Activated CD4-positive, alpha-beta memory T cell treated with anti-CD3 and anti-CD28 coated beads, Interleukin-2, amount 10 ng/mL, durations not matched to agents 7 days and 5 days (primary cell): ENCODE measurements around the gene GUCY1A2. TPM values are rescaled to one million over a fixed set of nuclear protein-coding genes. Genes with fewer than 3 reads are reported as not detected.

Experiments
- CTCF ChIA-PET: fragments of 350-600 bp; sonication (Branson Sonifier 250); formaldehyde crosslinking; loops from one replicate; lab custom pipeline; 2021; ENCODE audit warnings: antibody characterized with exemption, inconsistent platforms; lab: Charles Lee
- POLR2A ChIA-PET: fragments of 350-600 bp; sonication (Branson Sonifier 250); formaldehyde crosslinking; loops from one replicate; lab custom pipeline; 2021; ENCODE audit warnings: antibody characterized with exemption; lab: Charles Lee
- DNase-seq: peaks from one replicate; pipeline ENCODE4 v3.0.0-alpha.2; 2020
- H3K27ac Mint-ChIP-seq: one replicate; pipeline ENCODE4 v1.8.0; 2021; ENCODE audit warnings: mild to moderate bottlenecking, mixed read lengths
- H3K27me3 Mint-ChIP-seq: one replicate; pipeline ENCODE4 v1.8.0; 2021; ENCODE audit warnings: mixed read lengths
- H3K36me3 Mint-ChIP-seq: one replicate; pipeline ENCODE4 v1.8.0; 2021; ENCODE audit warnings: low read depth, mixed read lengths
- H3K4me1 Mint-ChIP-seq: one replicate; pipeline ENCODE4 v1.8.0; 2021; ENCODE audit warnings: mixed read lengths
- H3K4me3 Mint-ChIP-seq: one replicate; pipeline ENCODE4 v1.8.0; 2021; ENCODE audit warnings: mild to moderate bottlenecking, mixed read lengths
- H3K9me3 Mint-ChIP-seq: one replicate; pipeline ENCODE4 v1.8.0; 2021; ENCODE audit warnings: mixed read lengths
- total RNA-seq, 2 experiments: library from RNA; stranded (reverse); gene quantifications; one replicate each; pipeline ENCODE4 v1.2.3, GENCODE V29; 2021

Gene GUCY1A2
- total RNA-seq, 2 experiments from 2014 or later: not detected

GRCh38 chr11:106679581-106679980 lies 338.7 kb downstream of the GUCY1A2 start:
- no peak overlapping the region for H3K4me3 Mint-ChIP-seq
- ChIA-PET POLR2A (no interaction called here), CTCF (no interaction called here)
- DNase-seq: no peak
- H3K27me3 Mint-ChIP-seq: no peaks in the 10 kb centered on the region
- H3K27ac Mint-ChIP-seq: no peak overlapping the region
- H3K36me3 Mint-ChIP-seq: no peaks in the 10 kb centered on the region
- no peaks in the 10 kb centered on the region for H3K4me1 Mint-ChIP-seq
- peaks cover 2% of the 10 kb centered on the region for H3K9me3 Mint-ChIP-seq

GRCh38 chr11:106679181-106679580 lies 339.1 kb downstream of the GUCY1A2 start:
- no peaks in the 10 kb centered on the region for H3K27me3 Mint-ChIP-seq
- H3K9me3 Mint-ChIP-seq: peaks cover 2% of the 10 kb centered on the region
- H3K27ac Mint-ChIP-seq: no peak overlapping the region
- no peaks in the 10 kb centered on the region for H3K36me3 Mint-ChIP-seq
- no peaks in the 10 kb centered on the region for H3K4me1 Mint-ChIP-seq
- DNase-seq: no peak
- CTCF ChIA-PET: no interaction called here
- no peak overlapping the region for H3K4me3 Mint-ChIP-seq
- POLR2A ChIA-PET: no interaction called here

- CTCF ChIA-PET: no interaction called here
- H3K4me1 Mint-ChIP-seq: no peaks in the 10 kb centered on the region
These were observed 348.2 kb downstream of the GUCY1A2 start for GRCh38 chr11:106670069-106670468.

GRCh38 chr11:106668147-106668546 lies 350.1 kb downstream of the GUCY1A2 start:
- Mint-ChIP-seq H3K9me3 (peaks cover 2% of the 10 kb centered on the region), H3K27ac (no peak overlapping the region), H3K4me3 (no peak overlapping the region), H3K4me1 (no peaks in the 10 kb centered on the region), H3K27me3 (no peaks in the 10 kb centered on the region), H3K36me3 (no peaks in the 10 kb centered on the region)
- no peak for DNase-seq
- ChIA-PET CTCF (no interaction called here), POLR2A (no interaction called here)

More at GRCh38 chr11:106670069-106670468, 348.2 kb downstream of the GUCY1A2 start:
- Mint-ChIP-seq H3K4me3 (no peak overlapping the region), H3K27ac (no peak overlapping the region), H3K9me3 (peaks cover 2% of the 10 kb centered on the region), H3K27me3 (no peaks in the 10 kb centered on the region), H3K36me3 (no peaks in the 10 kb centered on the region)
- no peak for DNase-seq
- POLR2A ChIA-PET: no interaction called here

- H3K9me3 Mint-ChIP-seq: peaks cover 5% of the 10 kb centered on the region
- no peak for DNase-seq
- no peaks in the 10 kb centered on the region for H3K4me1 Mint-ChIP-seq
- no peak overlapping the region for H3K27ac Mint-ChIP-seq
- H3K36me3 Mint-ChIP-seq: no peaks in the 10 kb centered on the region
- ChIA-PET POLR2A (no interaction called here), CTCF (no interaction called here)
- no peak overlapping the region for H3K4me3 Mint-ChIP-seq
- no peaks in the 10 kb centered on the region for H3K27me3 Mint-ChIP-seq
These were observed 361.6 kb downstream of the GUCY1A2 start for GRCh38 chr11:106656646-106657045.

GRCh38 chr11:106644824-106645223 lies 373.5 kb downstream of the GUCY1A2 start:
- DNase-seq: no peak
- POLR2A ChIA-PET: no interaction called here
- Mint-ChIP-seq H3K27ac (no peak overlapping the region), H3K9me3 (peaks cover 5% of the 10 kb centered on the region), H3K27me3 (no peaks in the 10 kb centered on the region), H3K4me1 (no peaks in the 10 kb centered on the region), H3K4me3 (no peak overlapping the region), H3K36me3 (no peaks in the 10 kb centered on the region)
- CTCF ChIA-PET: no interaction called here

GRCh38 chr11:106642331-106642730 lies 375.9 kb downstream of the GUCY1A2 start:
- POLR2A ChIA-PET: no interaction called here
- CTCF ChIA-PET: no interaction called here
- peaks cover 5% of the 10 kb centered on the region for H3K9me3 Mint-ChIP-seq
- H3K27me3 Mint-ChIP-seq: no peaks in the 10 kb centered on the region
- no peak overlapping the region for H3K27ac Mint-ChIP-seq
- H3K4me3 Mint-ChIP-seq: no peak overlapping the region
- H3K4me1 Mint-ChIP-seq: no peaks in the 10 kb centered on the region
- no peaks in the 10 kb centered on the region for H3K36me3 Mint-ChIP-seq
- no peak for DNase-seq

GRCh38 chr11:106632283-106632682 lies 386.0 kb downstream of the GUCY1A2 start:
- CTCF ChIA-PET: no interaction called here
- H3K27ac Mint-ChIP-seq: no peak overlapping the region
- no peaks in the 10 kb centered on the region for H3K36me3 Mint-ChIP-seq
- H3K4me3 Mint-ChIP-seq: no peak overlapping the region
- POLR2A ChIA-PET: no interaction called here
- peaks cover 1% of the 10 kb centered on the region for H3K9me3 Mint-ChIP-seq
- DNase-seq: no peak
- no peaks in the 10 kb centered on the region for H3K4me1 Mint-ChIP-seq
- H3K27me3 Mint-ChIP-seq: no peaks in the 10 kb centered on the region

GRCh38 chr11:106627694-106628093 lies 390.6 kb downstream of the GUCY1A2 start:
- DNase-seq: no peak
- CTCF ChIA-PET: no interaction called here
- Mint-ChIP-seq H3K27ac (no peak overlapping the region), H3K27me3 (no peaks in the 10 kb centered on the region), H3K9me3 (peaks cover 5% of the 10 kb centered on the region), H3K36me3 (no peaks in the 10 kb centered on the region), H3K4me3 (no peak overlapping the region), H3K4me1 (no peaks in the 10 kb centered on the region)
- POLR2A ChIA-PET: no interaction called here

GRCh38 chr11:106625566-106625965 lies 392.7 kb downstream of the GUCY1A2 start:
- POLR2A ChIA-PET: no interaction called here

GRCh38 chr11:106624377-106624776 lies 393.9 kb downstream of the GUCY1A2 start:
- DNase-seq: no peak
- H3K36me3 Mint-ChIP-seq: no peaks in the 10 kb centered on the region
- H3K27me3 Mint-ChIP-seq: no peaks in the 10 kb centered on the region
- peaks cover 5% of the 10 kb centered on the region for H3K9me3 Mint-ChIP-seq
- CTCF ChIA-PET: interaction anchor here (0.7 kb wide), 1 partner anchor 435 kb away, joined by 3 read pairs; no protein-coding TSS in a partner anchor
- H3K27ac Mint-ChIP-seq: no peak overlapping the region
- POLR2A ChIA-PET: no interaction called here
- H3K4me1 Mint-ChIP-seq: no peaks in the 10 kb centered on the region
- H3K4me3 Mint-ChIP-seq: no peak overlapping the region

More at GRCh38 chr11:106625566-106625965, 392.7 kb downstream of the GUCY1A2 start:
- H3K4me3 Mint-ChIP-seq: no peak overlapping the region
- no peak for DNase-seq
- peaks cover 5% of the 10 kb centered on the region for H3K9me3 Mint-ChIP-seq
- CTCF ChIA-PET: no interaction called here
- H3K27me3 Mint-ChIP-seq: no peaks in the 10 kb centered on the region
- no peaks in the 10 kb centered on the region for H3K4me1 Mint-ChIP-seq
- H3K36me3 Mint-ChIP-seq: no peaks in the 10 kb centered on the region
- H3K27ac Mint-ChIP-seq: no peak overlapping the region
